Occipital lobe (tissue), 2 donors: ENCODE measurements around the gene LNPEP. TPM values are rescaled to one million over a fixed set of nuclear protein-coding genes. Genes with fewer than 3 reads are reported as not detected.
A peak's percentile ranks its signal among the peaks of the same experiment; 100 is the strongest.
"Not testable (repeated sequence)": the region's sequence is repeated elsewhere in the genome, so short reads cannot be mapped to it uniquely, and the experiment has no call there.

ENCODE experiments used
- DNase-seq: peaks from one replicate; lab custom pipeline; 2025; lab: John Stamatoyannopoulos, UW
- total RNA-seq: library from RNA; depleted of rRNA; stranded (reverse); fragments of >200 nt; gene quantifications from one replicate; pipeline ENCODE4 v1.2.3, GENCODE V29; 2014

The LNPEP gene
- total RNA-seq, 1 donor from 2014 or later: 70.7 TPM

DNA sequence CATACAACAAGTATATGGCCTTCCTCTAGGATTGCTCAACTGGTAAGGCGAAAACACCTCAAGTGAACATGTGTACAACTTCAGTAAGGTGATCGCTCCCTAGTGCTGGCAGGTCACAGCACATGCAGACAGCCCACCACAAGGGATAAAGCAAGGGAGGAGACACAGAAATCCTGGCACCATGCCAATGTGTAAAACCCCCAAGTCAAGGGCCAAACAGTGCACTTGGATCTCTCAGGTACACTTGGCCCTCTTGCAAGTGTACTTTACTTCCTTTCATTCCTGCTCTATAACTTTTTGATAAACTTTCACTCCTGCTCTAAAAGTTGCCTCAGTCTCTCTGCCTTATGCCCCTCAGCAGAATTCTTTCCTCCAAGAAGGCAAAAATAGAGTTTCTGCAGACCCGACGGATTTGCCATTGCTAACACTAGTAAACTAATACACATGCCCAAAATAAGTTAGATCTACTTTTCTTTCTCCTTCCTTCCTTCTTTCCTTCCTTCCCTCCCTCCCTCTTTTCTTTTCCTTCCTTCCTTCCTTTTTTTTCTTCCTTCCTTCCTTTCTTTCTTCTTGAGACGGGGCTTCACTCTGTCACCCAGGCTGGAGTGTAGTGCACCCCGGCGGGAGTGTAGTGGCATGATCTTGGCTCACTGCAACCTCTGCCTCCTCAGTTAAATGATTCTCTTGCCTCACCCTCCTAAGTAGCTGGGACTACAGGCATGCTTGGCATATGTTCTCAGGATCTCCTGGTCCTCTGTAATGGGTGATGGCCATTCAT is 6.8 kb upstream of the LNPEP start:
- DNase-seq: no peak

DNA sequence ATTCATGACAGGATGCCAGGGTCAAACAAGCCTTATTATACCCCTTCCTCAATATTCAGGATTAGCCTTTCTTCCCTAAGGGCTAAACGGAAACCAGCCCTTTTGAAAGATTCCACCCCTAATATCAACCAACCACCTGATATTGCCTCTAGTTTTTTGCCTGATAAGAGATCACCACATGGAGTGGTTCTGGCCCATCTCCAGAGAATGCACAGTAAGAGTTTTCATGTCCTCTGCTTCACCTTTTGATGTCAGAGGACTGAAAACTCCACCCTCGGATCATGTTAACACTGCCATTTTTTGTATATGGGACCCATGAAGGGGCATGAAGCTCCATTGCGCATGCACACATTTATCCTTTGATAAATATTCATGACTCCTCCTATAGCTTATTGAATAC is 5.8 kb upstream of the LNPEP start:
- no peak for DNase-seq

- DNase-seq: no peak
These were observed 5.3 kb upstream of the LNPEP start for GRCh38 chr5:96930589-96930988.

GRCh38 chr5:96931037-96931436 is 4.8 kb upstream of the LNPEP start:
- DNase-seq: not testable (repeated sequence)

DNA sequence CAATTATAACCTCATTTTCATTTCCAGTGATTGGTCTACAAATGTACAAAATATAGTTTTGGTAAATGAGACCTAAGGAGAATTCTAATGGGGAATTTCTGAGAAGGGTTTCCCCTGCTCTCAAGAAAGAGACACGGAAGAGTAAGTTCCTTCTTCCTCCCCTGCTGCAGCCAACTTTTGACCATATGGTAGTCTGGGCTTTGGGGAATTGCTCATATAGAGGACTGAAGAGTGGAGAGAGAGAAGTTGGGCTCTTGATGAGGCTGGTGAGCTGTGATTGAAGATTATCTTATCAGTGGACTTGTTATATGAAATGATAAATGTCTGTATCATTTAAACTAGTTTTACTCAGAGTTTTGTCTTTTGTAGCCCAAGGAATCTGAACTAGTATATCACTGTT is 4.3 kb upstream of the LNPEP start:
- DNase-seq: no peak

- DNase-seq: no peak
These were observed 3.9 kb upstream of the LNPEP start for GRCh38 chr5:96932026-96932425.

GRCh38 chr5:96933764-96934707 is 1.8 kb upstream of the LNPEP start:
- no peak for DNase-seq

- DNase-seq: peak; percentile 92
These were observed 947 bp upstream of the LNPEP start for GRCh38 chr5:96934708-96935558.

GRCh38 chr5:96936431-96937320 is 796 bp downstream of the LNPEP start:
- peak; percentile 50 for DNase-seq

DNA sequence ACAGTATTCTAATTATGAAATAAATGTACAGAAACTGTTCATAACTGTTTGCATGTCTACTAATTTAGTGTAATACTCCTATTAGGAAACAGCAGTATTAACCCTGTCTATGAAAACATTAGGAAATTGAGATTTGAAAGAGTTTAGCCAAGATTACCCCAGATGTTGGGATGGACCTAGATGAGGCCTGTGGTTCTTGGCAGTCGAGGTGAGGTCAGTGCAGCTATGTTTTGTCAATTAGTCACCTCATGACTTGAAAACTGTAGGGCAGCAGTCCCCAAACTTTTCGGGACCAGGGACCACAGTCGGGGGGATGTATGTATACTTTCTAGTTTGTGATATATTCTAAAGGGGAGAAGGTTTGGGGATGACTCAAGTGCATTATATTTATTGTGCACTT is 4.7 kb downstream of the LNPEP start:
- no peak for DNase-seq

- no peak for DNase-seq
These were observed 5.3 kb downstream of the LNPEP start for GRCh38 chr5:96941140-96941539.

- DNase-seq: no peak
These were observed 6.2 kb downstream of the LNPEP start for GRCh38 chr5:96942078-96942477.

DNA sequence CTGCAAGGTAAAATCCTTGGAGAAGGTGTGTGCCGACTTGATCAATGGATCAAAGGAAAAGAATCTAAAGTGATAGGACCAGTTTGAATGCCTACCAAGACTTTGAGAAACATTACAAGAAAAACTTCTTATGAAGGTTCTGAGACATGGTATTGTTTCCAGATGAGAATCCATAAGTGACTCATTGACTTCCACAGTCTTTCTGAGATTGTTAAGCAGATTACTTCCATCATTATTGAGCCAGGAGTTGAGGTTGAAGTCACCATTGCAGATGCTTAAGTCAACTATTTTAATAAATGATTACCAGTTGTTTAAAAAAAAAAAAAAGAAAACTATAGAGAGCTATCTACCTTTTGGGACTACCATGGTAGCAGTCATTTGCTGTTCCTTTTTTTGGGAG is 7.0 kb downstream of the LNPEP start:
- DNase-seq: no peak

GRCh38 chr5:96943799-96944198 is 7.9 kb downstream of the LNPEP start:
- DNase-seq: no peak

DNA sequence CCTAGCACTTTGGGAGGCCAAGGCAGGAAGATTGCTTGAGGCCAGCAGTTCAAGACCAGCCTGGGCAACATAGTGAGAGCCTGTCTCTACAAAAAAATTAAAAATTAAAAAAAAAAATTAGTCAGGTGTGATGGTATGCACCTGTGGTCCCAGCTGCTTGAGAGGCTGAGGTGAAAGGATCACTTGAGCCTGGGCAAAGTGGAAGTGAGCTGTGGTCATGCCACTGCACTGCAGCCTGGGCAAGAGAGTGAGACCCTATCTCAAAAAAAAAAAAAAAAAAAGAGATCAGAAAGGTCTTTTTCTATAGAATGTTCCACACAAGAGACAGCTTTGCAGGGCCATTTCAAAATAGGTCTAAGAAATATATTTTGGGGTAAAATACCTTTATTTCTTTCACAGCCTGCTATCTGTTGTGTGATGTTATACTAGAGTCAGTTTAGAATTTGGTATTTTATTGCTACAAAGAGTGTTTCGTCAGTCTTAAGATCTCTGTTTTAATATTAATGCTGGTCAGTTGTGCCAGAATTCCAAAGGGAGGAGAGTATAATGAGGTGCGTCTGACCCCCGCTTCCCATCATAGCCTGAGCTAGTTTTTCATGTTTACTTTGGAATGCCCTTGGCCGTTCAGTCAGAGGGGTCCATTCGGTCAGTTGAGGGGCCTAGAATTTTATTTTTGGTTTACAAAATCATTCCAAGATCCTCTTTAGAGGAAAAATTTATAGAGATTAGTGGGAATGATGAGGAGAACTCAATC is 9.4 kb downstream of the LNPEP start:
- no peak for DNase-seq

GRCh38 chr5:96946381-96946780 is 10.5 kb downstream of the LNPEP start:
- no peak for DNase-seq

GRCh38 chr5:96952118-96952750 is 16.4 kb downstream of the LNPEP start:
- no peak for DNase-seq

GRCh38 chr5:96952974-96953730 is 17.3 kb downstream of the LNPEP start:
- DNase-seq: no peak
